H1 (cell line): ENCODE data around the gene IL36B. TPM values are rescaled to one million over a fixed set of nuclear protein-coding genes. Genes with fewer than 3 reads are reported as not detected.

Experiments
- SIX5 ChIP-seq: IDR thresholded peaks from 2 replicates; pipeline ENCODE4 v1.6.1; 2011; ENCODE audit warnings: mild to moderate bottlenecking, low read depth, low read length
- polyA plus RNA-seq, 7 experiments: library from polyadenylated mRNA; depleted of rRNA in 3 of 7; stranded (reverse) in 5 of 7; unstranded in 2 of 7; fragments of >200 nt in 5 of 7; fragments of 200-250 nt in 2 of 7; gene quantifications; 1 replicate in 5 of 7; 2 replicates in 1 of 7; 4 replicates in 1 of 7; pipeline versions ENCODE4 v1.2.1 to v1.2.3, GENCODE V29; 2011 to 2013; ENCODE audit warnings: missing spikeins in 2 of 7, mixed read lengths in 2 of 7
- total RNA-seq: library from RNA; stranded (reverse); fragmentation: NEBNext Ultra II Directional; extraction: Animal tissue kit (Norgen Biotek cat#: 25700); gene quantifications from 2 replicates; pipeline ENCODE4 v1.2.1, GENCODE V29; 2021
- TF ChIP-seq, protein P1 (sequence below): fragments of 300-600 bp; sonication (generic); IDR thresholded peaks from 2 replicates; pipeline ENCODE4 v1.7.1; 2012; ENCODE audit warnings: low read length, moderate library complexity, mild to moderate bottlenecking, inconsistent platforms; ENCODE audit not compliant: insufficient replicate concordance

The IL36B gene
- total and polyA plus RNA-seq, 2 of the 8 experiments (the other 6 are each of a cell fraction or from before 2014, with no cell fraction given): not detected

DNA sequence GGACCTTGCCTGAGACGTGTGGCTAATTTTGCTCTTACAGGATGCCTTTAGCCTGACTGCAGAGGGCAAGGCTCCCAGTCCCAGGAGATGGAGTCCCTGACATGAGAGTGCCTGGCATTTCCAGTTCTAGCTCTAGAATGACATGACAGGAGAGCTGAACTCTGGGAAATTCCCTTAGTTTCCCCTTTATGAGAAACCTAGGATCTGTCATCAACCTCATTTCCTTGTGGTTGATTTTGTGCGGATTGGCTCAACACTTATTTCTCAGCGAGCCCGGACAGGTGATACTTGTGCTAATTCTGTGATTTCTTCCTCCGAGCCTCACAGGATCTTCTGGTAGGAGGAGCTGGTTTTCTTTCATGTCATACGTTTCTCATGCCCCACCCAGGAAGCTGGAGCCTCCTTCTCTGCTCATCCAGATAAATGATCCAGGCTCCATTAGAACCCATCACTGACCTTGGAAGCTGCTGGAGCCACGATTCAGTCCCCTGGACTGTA is 75.1 kb downstream of the IL36B start, which contains the start of gene IL36G (continued):
- TF ChIP-seq, protein P1, sequence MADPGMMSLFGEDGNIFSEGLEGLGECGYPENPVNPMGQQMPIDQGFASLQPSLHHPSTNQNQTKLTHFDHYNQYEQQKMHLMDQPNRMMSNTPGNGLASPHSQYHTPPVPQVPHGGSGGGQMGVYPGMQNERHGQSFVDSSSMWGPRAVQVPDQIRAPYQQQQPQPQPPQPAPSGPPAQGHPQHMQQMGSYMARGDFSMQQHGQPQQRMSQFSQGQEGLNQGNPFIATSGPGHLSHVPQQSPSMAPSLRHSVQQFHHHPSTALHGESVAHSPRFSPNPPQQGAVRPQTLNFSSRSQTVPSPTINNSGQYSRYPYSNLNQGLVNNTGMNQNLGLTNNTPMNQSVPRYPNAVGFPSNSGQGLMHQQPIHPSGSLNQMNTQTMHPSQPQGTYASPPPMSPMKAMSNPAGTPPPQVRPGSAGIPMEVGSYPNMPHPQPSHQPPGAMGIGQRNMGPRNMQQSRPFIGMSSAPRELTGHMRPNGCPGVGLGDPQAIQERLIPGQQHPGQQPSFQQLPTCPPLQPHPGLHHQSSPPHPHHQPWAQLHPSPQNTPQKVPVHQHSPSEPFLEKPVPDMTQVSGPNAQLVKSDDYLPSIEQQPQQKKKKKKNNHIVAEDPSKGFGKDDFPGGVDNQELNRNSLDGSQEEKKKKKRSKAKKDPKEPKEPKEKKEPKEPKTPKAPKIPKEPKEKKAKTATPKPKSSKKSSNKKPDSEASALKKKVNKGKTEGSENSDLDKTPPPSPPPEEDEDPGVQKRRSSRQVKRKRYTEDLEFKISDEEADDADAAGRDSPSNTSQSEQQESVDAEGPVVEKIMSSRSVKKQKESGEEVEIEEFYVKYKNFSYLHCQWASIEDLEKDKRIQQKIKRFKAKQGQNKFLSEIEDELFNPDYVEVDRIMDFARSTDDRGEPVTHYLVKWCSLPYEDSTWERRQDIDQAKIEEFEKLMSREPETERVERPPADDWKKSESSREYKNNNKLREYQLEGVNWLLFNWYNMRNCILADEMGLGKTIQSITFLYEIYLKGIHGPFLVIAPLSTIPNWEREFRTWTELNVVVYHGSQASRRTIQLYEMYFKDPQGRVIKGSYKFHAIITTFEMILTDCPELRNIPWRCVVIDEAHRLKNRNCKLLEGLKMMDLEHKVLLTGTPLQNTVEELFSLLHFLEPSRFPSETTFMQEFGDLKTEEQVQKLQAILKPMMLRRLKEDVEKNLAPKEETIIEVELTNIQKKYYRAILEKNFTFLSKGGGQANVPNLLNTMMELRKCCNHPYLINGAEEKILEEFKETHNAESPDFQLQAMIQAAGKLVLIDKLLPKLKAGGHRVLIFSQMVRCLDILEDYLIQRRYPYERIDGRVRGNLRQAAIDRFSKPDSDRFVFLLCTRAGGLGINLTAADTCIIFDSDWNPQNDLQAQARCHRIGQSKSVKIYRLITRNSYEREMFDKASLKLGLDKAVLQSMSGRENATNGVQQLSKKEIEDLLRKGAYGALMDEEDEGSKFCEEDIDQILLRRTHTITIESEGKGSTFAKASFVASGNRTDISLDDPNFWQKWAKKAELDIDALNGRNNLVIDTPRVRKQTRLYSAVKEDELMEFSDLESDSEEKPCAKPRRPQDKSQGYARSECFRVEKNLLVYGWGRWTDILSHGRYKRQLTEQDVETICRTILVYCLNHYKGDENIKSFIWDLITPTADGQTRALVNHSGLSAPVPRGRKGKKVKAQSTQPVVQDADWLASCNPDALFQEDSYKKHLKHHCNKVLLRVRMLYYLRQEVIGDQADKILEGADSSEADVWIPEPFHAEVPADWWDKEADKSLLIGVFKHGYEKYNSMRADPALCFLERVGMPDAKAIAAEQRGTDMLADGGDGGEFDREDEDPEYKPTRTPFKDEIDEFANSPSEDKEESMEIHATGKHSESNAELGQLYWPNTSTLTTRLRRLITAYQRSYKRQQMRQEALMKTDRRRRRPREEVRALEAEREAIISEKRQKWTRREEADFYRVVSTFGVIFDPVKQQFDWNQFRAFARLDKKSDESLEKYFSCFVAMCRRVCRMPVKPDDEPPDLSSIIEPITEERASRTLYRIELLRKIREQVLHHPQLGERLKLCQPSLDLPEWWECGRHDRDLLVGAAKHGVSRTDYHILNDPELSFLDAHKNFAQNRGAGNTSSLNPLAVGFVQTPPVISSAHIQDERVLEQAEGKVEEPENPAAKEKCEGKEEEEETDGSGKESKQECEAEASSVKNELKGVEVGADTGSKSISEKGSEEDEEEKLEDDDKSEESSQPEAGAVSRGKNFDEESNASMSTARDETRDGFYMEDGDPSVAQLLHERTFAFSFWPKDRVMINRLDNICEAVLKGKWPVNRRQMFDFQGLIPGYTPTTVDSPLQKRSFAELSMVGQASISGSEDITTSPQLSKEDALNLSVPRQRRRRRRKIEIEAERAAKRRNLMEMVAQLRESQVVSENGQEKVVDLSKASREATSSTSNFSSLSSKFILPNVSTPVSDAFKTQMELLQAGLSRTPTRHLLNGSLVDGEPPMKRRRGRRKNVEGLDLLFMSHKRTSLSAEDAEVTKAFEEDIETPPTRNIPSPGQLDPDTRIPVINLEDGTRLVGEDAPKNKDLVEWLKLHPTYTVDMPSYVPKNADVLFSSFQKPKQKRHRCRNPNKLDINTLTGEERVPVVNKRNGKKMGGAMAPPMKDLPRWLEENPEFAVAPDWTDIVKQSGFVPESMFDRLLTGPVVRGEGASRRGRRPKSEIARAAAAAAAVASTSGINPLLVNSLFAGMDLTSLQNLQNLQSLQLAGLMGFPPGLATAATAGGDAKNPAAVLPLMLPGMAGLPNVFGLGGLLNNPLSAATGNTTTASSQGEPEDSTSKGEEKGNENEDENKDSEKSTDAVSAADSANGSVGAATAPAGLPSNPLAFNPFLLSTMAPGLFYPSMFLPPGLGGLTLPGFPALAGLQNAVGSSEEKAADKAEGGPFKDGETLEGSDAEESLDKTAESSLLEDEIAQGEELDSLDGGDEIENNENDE: no peak
- TF ChIP-seq SIX5: no peak
